Measurements from ENCODE around the gene GRAMD4.

- TF ChIP-seq CTCF (IDR thresholded peaks at IDR 0.05; ENCODE audit: low read length) (no peak), EZH2 (optimal IDR thresholded peaks at IDR 0.05; ENCODE audit: low read depth, low read length) (no peak)
These were observed 529 bp downstream of the GRAMD4 start for GRCh38 chr22:46620588-46621242.

All from MM.1S (cell line).